ENCODE results near the gene ZNF134. TPM values are rescaled to one million over a fixed set of nuclear protein-coding genes. Genes with fewer than 3 reads are reported as not detected.

ZNF134 gene
- total and polyA plus RNA-seq, 2 donors (not counting 3 experiments of a cell fraction or from before 2014, with no cell fraction given), result 6.4 to 12.3 TPM

- no TSS peak for BruUV-seq (replicated peaks)
- H3K4me3 ChIP-seq (replicated peaks in 1 of 3; ENCODE audit: insufficient read depth in 1 of 3, low read depth in 1 of 3, low read length in 3 of 3), result no peak overlapping the region
- intact Hi-C loops (cut with micrococcal nuclease) (no loop called here), dilution Hi-C loops (cut with MboI; ENCODE audit: extremely low pct_ligation_motif_present, low sequenced_read_pairs) (no loop called here)
- H3K4me2 ChIP-seq (ENCODE audit: insufficient read depth, low read length), result no peak overlapping the region
- H3K27ac ChIP-seq (ENCODE audit: insufficient read depth, low read depth, low read length), result no peak overlapping the region
- H4K20me1 ChIP-seq (replicated peaks; ENCODE audit: control insufficient read depth, extremely low read depth, insufficient read depth, low read length), result no peaks in the 10 kb centered on the region
- CTCF ChIA-PET, result no interaction called here
- H3K27me3 ChIP-seq (ENCODE audit: control insufficient read depth in 2 of 2, insufficient read depth in 2 of 2, low read length in 2 of 2), result no peaks in the 10 kb centered on the region
- peak overlapping the region; percentile 54 for H2AFZ ChIP-seq (ENCODE audit: low read depth, low read length)
- no peaks in the 10 kb centered on the region for H3K79me2 ChIP-seq (ENCODE audit: control insufficient read depth, insufficient read depth, low read length)
- H3K9me1 ChIP-seq (replicated peaks; ENCODE audit: control insufficient read depth, extremely low read depth, insufficient read depth, low read length), result no peaks in the 10 kb centered on the region
- FAIRE-seq (no peak), DNase-seq (ENCODE audit: low read depth, low spot score) (no peak)
- peaks cover 3% of the 10 kb centered on the region for H3K4me1 ChIP-seq (ENCODE audit: control insufficient read depth, extremely low read depth, insufficient read depth, low read length)
- no peaks in the 10 kb centered on the region for H3K36me3 ChIP-seq (ENCODE audit: control insufficient read depth in 2 of 2, extremely low read depth in 1 of 2, insufficient read depth in 2 of 2, low read length in 2 of 2)
- H3K9ac ChIP-seq (replicated peaks; ENCODE audit: extremely low read depth, insufficient read depth, low read length), result no peak overlapping the region
- TF ChIP-seq, protein P1, sequence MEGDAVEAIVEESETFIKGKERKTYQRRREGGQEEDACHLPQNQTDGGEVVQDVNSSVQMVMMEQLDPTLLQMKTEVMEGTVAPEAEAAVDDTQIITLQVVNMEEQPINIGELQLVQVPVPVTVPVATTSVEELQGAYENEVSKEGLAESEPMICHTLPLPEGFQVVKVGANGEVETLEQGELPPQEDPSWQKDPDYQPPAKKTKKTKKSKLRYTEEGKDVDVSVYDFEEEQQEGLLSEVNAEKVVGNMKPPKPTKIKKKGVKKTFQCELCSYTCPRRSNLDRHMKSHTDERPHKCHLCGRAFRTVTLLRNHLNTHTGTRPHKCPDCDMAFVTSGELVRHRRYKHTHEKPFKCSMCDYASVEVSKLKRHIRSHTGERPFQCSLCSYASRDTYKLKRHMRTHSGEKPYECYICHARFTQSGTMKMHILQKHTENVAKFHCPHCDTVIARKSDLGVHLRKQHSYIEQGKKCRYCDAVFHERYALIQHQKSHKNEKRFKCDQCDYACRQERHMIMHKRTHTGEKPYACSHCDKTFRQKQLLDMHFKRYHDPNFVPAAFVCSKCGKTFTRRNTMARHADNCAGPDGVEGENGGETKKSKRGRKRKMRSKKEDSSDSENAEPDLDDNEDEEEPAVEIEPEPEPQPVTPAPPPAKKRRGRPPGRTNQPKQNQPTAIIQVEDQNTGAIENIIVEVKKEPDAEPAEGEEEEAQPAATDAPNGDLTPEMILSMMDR (IDR thresholded peaks at IDR 0.05; ENCODE audit: extremely low read depth in 1 of 2, insufficient read depth in 1 of 2, low read depth in 1 of 2, low read length in 2 of 2), result no peak
- TF ChIP-seq GATA2 (IDR thresholded peaks at IDR 0.05; ENCODE audit: insufficient read depth, insufficient read length, low read depth, low read length) (no peak), POLR2AphosphoS5 (IDR thresholded peaks at IDR 0.05; ENCODE audit: insufficient read depth, low read depth, low read length) (no peak), EZH2 (IDR thresholded peaks at IDR 0.05; ENCODE audit: borderline replicate concordance, low read depth, low read length, severe bottlenecking) (no peak), MAX (IDR thresholded peaks at IDR 0.05; ENCODE audit: insufficient read depth, insufficient read length) (no peak), MYC (IDR thresholded peaks at IDR 0.05; ENCODE audit: low read depth, low read length) (no peak), JUN (IDR thresholded peaks at IDR 0.05; ENCODE audit: borderline replicate concordance, insufficient read depth, insufficient read length, low read depth) (no peak), POLR2A (IDR thresholded peaks at IDR 0.05; ENCODE audit: low read depth, low read length) (no peak), FOS (IDR thresholded peaks at IDR 0.05; ENCODE audit: borderline replicate concordance, insufficient read depth, low read length) (no peak)
- POLR2A ChIA-PET, result no interaction called here
- peaks cover 2% of the 10 kb centered on the region for H3K9me3 ChIP-seq (replicated peaks; ENCODE audit: control insufficient read depth, insufficient read depth, low read length)
Measured at GRCh38 chr19:57583104-57583520, 30.9 kb upstream of the ZNF134 start.
